Measurements from ENCODE around the gene PRKCE.

Gene PRKCE

DNA sequence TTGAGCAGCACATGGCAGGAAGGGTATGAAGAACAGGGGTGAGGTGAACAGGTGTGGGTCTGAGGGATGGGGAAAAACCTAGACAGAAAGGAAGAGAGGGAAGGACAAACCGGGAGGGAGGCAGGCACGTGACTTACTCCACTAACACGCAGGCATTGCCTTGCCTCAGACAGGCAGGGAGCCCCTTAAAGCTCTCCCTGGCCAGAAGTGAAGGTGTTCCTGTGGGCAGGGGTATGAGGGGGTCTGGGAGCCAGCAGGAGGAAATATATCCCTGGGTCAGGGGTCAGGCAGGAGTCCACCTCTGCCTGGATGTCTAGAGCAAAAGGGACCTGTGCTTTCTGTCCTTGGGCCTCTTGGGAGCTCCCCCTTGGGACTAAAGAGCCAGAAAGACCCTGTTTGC lies 510.4 kb downstream of the PRKCE start:
- Histone ChIP-seq H3K36me3 (ENCODE audit: control insufficient read depth in 2 of 2, insufficient read depth in 2 of 2, low read length in 2 of 2) (peaks cover 5% of the 10 kb centered on the region in 2 donors), H3K27ac (ENCODE audit: low read length) (no peak overlapping the region), H3K4me1 (ENCODE audit: control insufficient read depth, insufficient read depth, low read length) (peaks cover 26% of the 10 kb centered on the region), H3K9me3 (ENCODE audit: control insufficient read depth in 2 of 2, low read length in 2 of 2) (no peaks in the 10 kb centered on the region), H3K4me3 (ENCODE audit: low read length in 2 of 2) (no peak overlapping the region), H3K27me3 (ENCODE audit: control insufficient read depth in 1 of 2, insufficient read depth in 2 of 2, low read length in 2 of 2) (no peaks in the 10 kb centered on the region), H3K9ac (ENCODE audit: low read length in 2 of 2) (no peak overlapping the region)

GRCh38 chr2:46162329-46163097 lies 511.0 kb downstream of the PRKCE start:
- peaks cover 4 to 5% of the 10 kb centered on the region in 2 donors for H3K36me3 ChIP-seq (ENCODE audit: control insufficient read depth in 2 of 2, insufficient read depth in 2 of 2, low read length in 2 of 2)
- H3K4me1 ChIP-seq (ENCODE audit: control insufficient read depth, insufficient read depth, low read length), result peaks cover 24% of the 10 kb centered on the region
- H3K4me3 ChIP-seq (ENCODE audit: low read length in 2 of 2), result no peak overlapping the region
- no peaks in the 10 kb centered on the region for H3K27me3 ChIP-seq (ENCODE audit: control insufficient read depth in 1 of 2, insufficient read depth in 2 of 2, low read length in 2 of 2)
- H3K9ac ChIP-seq (ENCODE audit: low read length in 2 of 2), result no peak overlapping the region
- H3K27ac ChIP-seq (ENCODE audit: low read length), result no peak overlapping the region
- no peaks in the 10 kb centered on the region for H3K9me3 ChIP-seq (ENCODE audit: control insufficient read depth in 2 of 2, low read length in 2 of 2)

DNA sequence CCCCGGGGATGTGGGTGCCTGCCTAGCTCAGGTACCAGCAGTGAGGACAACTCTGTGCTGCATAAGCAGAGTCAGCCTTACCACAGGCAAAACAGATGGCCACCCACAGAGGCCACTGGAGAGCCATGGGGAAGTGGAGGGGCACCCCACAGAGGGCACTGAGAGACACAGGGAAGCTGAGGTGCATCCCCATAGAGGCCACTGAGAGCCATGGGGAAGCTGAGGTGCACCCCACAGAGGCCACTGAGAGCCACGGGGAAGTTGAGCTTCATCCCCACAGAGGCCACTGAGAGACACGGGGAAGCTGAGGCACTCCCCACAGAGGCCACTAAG lies 511.6 kb downstream of the PRKCE start:
- Histone ChIP-seq H3K9me3 (ENCODE audit: control insufficient read depth in 2 of 2, low read length in 2 of 2) (no peaks in the 10 kb centered on the region), H3K9ac (ENCODE audit: low read length in 2 of 2) (no peak overlapping the region), H3K36me3 (ENCODE audit: control insufficient read depth in 2 of 2, insufficient read depth in 2 of 2, low read length in 2 of 2) (peaks cover 4 to 5% of the 10 kb centered on the region in 2 donors), H3K27ac (ENCODE audit: low read length) (no peak overlapping the region), H3K4me3 (ENCODE audit: low read length in 2 of 2) (no peak overlapping the region), H3K4me1 (ENCODE audit: control insufficient read depth, insufficient read depth, low read length) (peaks cover 20% of the 10 kb centered on the region), H3K27me3 (ENCODE audit: control insufficient read depth in 1 of 2, insufficient read depth in 2 of 2, low read length in 2 of 2) (no peaks in the 10 kb centered on the region)

- Histone ChIP-seq H3K4me1 (ENCODE audit: control insufficient read depth, insufficient read depth, low read length) (peaks cover 20% of the 10 kb centered on the region), H3K9ac (ENCODE audit: low read length in 2 of 2) (no peak overlapping the region), H3K9me3 (ENCODE audit: control insufficient read depth in 2 of 2, low read length in 2 of 2) (no peaks in the 10 kb centered on the region), H3K36me3 (ENCODE audit: control insufficient read depth in 2 of 2, insufficient read depth in 2 of 2, low read length in 2 of 2) (peaks cover 4 to 5% of the 10 kb centered on the region in 2 donors), H3K4me3 (ENCODE audit: low read length in 2 of 2) (no peak overlapping the region), H3K27ac (ENCODE audit: low read length) (peak overlapping the region; percentile 58), H3K27me3 (ENCODE audit: control insufficient read depth in 1 of 2, insufficient read depth in 2 of 2, low read length in 2 of 2) (no peaks in the 10 kb centered on the region)
These were observed 512.5 kb downstream of the PRKCE start for GRCh38 chr2:46163804-46164528.

DNA sequence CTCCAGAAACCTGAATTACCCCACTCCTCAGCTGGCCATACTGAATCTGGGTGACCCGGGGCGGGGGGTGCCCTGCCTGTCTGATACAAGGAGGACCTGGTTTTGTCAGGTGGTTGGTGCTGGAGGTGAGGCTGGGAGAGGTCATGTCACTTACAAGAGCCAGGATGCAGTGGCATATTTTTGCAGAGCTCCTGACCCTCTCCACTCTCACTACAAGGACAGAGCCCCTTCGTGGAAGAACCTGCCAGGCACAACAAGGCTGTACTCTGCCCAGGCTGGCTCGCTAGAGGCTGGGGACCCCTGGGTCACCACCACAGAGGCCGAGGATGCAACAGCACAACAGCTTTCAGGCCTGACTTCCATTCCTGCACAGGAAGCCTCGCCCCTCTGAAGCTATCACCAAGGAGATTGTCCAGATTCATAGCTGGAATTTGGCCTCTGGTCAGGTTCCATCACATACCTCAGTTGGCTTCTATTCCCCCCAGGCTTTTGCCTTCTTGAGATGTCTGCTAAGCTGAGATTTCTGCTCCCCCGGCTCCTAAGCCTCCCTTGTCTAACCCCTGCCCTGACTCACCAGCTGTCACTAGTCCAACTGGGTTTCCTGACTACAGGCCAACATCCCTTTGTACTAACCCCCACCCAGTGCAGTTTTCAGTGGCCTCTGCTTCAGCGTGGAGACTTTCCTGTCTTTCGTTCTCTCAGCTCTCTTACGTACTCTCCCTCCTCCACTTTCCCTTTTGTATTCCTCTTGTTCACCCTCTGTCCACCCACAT lies 513.2 kb downstream of the PRKCE start:
- Histone ChIP-seq H3K27ac (ENCODE audit: low read length) (peak overlapping the region; percentile 58), H3K4me1 (ENCODE audit: control insufficient read depth, insufficient read depth, low read length) (peaks cover 20% of the 10 kb centered on the region), H3K9me3 (ENCODE audit: control insufficient read depth in 2 of 2, low read length in 2 of 2) (no peaks in the 10 kb centered on the region), H3K27me3 (ENCODE audit: control insufficient read depth in 1 of 2, insufficient read depth in 2 of 2, low read length in 2 of 2) (no peaks in the 10 kb centered on the region), H3K36me3 (ENCODE audit: control insufficient read depth in 2 of 2, insufficient read depth in 2 of 2, low read length in 2 of 2) (peaks cover 4 to 5% of the 10 kb centered on the region in 2 donors), H3K4me3 (ENCODE audit: low read length in 2 of 2) (peak overlapping the region in 1 of 2 donors; percentile 49), H3K9ac (ENCODE audit: low read length in 2 of 2) (no peak overlapping the region)

GRCh38 chr2:46165916-46166315 lies 514.4 kb downstream of the PRKCE start:
- Histone ChIP-seq H3K27me3 (ENCODE audit: control insufficient read depth in 1 of 2, insufficient read depth in 2 of 2, low read length in 2 of 2) (no peaks in the 10 kb centered on the region), H3K9me3 (ENCODE audit: control insufficient read depth in 2 of 2, low read length in 2 of 2) (no peaks in the 10 kb centered on the region), H3K27ac (ENCODE audit: low read length) (no peak overlapping the region), H3K9ac (ENCODE audit: low read length in 2 of 2) (no peak overlapping the region), H3K36me3 (ENCODE audit: control insufficient read depth in 2 of 2, insufficient read depth in 2 of 2, low read length in 2 of 2) (peaks cover 0 to 2% of the 10 kb centered on the region in 2 donors), H3K4me3 (ENCODE audit: low read length in 2 of 2) (no peak overlapping the region), H3K4me1 (ENCODE audit: control insufficient read depth, insufficient read depth, low read length) (peaks cover 23% of the 10 kb centered on the region)

DNA sequence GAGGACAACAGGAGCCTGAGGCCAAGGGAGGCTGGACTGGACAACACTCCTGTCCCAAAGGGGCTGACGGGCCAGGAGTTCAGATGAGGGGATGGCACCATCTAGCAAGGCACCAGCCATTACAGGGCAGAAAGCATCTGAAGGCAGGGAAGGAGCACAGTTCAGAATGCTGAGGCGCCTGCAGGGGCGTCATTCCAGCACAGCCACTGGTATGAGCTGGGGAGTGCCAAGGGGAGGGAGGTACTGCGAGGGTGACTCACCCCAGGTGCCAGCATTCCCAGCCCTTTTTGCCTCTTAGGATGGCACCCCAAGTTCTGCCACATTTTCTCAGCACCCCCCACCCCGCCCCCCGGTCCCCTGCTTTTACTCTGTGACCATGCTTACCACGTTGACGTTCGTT lies 515.9 kb downstream of the PRKCE start:
- Histone ChIP-seq H3K27me3 (ENCODE audit: control insufficient read depth in 1 of 2, insufficient read depth in 2 of 2, low read length in 2 of 2) (no peaks in the 10 kb centered on the region), H3K9me3 (ENCODE audit: control insufficient read depth in 2 of 2, low read length in 2 of 2) (no peaks in the 10 kb centered on the region), H3K4me1 (ENCODE audit: control insufficient read depth, insufficient read depth, low read length) (peaks cover 34% of the 10 kb centered on the region), H3K4me3 (ENCODE audit: low read length in 2 of 2) (no peak overlapping the region), H3K36me3 (ENCODE audit: control insufficient read depth in 2 of 2, insufficient read depth in 2 of 2, low read length in 2 of 2) (no peaks in the 10 kb centered on the region), H3K9ac (ENCODE audit: low read length in 2 of 2) (no peak overlapping the region), H3K27ac (ENCODE audit: low read length) (no peak overlapping the region)

GRCh38 chr2:46167924-46168323 lies 516.4 kb downstream of the PRKCE start:
- Histone ChIP-seq H3K9ac (ENCODE audit: low read length in 2 of 2) (no peak overlapping the region), H3K27me3 (ENCODE audit: control insufficient read depth in 1 of 2, insufficient read depth in 2 of 2, low read length in 2 of 2) (no peaks in the 10 kb centered on the region), H3K4me3 (ENCODE audit: low read length in 2 of 2) (no peak overlapping the region), H3K27ac (ENCODE audit: low read length) (no peak overlapping the region), H3K9me3 (ENCODE audit: control insufficient read depth in 2 of 2, low read length in 2 of 2) (no peaks in the 10 kb centered on the region), H3K4me1 (ENCODE audit: control insufficient read depth, insufficient read depth, low read length) (peaks cover 34% of the 10 kb centered on the region), H3K36me3 (ENCODE audit: control insufficient read depth in 2 of 2, insufficient read depth in 2 of 2, low read length in 2 of 2) (no peaks in the 10 kb centered on the region)

- no peaks in the 10 kb centered on the region for H3K36me3 ChIP-seq (ENCODE audit: control insufficient read depth in 2 of 2, insufficient read depth in 2 of 2, low read length in 2 of 2)
- H3K4me1 ChIP-seq (ENCODE audit: control insufficient read depth, insufficient read depth, low read length), result peaks cover 26% of the 10 kb centered on the region
- no peak overlapping the region for H3K4me3 ChIP-seq (ENCODE audit: low read length in 2 of 2)
- no peaks in the 10 kb centered on the region for H3K27me3 ChIP-seq (ENCODE audit: control insufficient read depth in 1 of 2, insufficient read depth in 2 of 2, low read length in 2 of 2)
- no peaks in the 10 kb centered on the region for H3K9me3 ChIP-seq (ENCODE audit: control insufficient read depth in 2 of 2, low read length in 2 of 2)
- no peak overlapping the region for H3K9ac ChIP-seq (ENCODE audit: low read length in 2 of 2)
- H3K27ac ChIP-seq (ENCODE audit: low read length), result no peak overlapping the region
These were observed 518.0 kb downstream of the PRKCE start for GRCh38 chr2:46169467-46169866.

DNA sequence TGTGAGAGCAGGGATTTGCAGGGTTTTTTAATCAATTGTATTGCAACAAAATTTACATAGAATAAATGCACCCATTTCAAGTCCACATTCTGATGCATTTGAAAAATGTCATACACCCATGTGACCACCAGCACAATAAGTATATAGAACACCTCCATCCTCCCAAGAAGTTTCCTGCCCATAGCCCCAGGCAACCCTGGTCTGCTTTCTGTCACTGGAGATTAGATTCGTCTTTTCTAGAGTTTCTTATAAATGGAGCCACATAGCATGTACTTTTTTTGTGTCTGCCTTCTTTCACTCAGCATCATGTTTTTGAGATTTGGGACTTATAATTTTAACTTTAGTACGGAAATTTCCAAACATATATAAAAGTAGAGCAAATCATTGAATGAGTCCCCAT lies 518.6 kb downstream of the PRKCE start:
- Histone ChIP-seq H3K27me3 (ENCODE audit: control insufficient read depth in 1 of 2, insufficient read depth in 2 of 2, low read length in 2 of 2) (no peaks in the 10 kb centered on the region), H3K27ac (ENCODE audit: low read length) (no peak overlapping the region)

More for the DNA sequence above, 518.6 kb downstream of the PRKCE start:
- Histone ChIP-seq H3K4me3 (ENCODE audit: low read length in 2 of 2) (no peak overlapping the region), H3K4me1 (ENCODE audit: control insufficient read depth, insufficient read depth, low read length) (peaks cover 21% of the 10 kb centered on the region), H3K9ac (ENCODE audit: low read length in 2 of 2) (no peak overlapping the region), H3K36me3 (ENCODE audit: control insufficient read depth in 2 of 2, insufficient read depth in 2 of 2, low read length in 2 of 2) (no peaks in the 10 kb centered on the region), H3K9me3 (ENCODE audit: control insufficient read depth in 2 of 2, low read length in 2 of 2) (no peaks in the 10 kb centered on the region)
